Fibroblast of lung (primary cell): ENCODE data around the gene KIAA1217. TPM values are rescaled to one million over a fixed set of nuclear protein-coding genes. Genes with fewer than 3 reads are reported as not detected.
A peak's percentile ranks its signal among the peaks of the same experiment; 100 is the strongest.

ENCODE experiments used
- DNase-seq, 2 donors: peaks; one replicate each; pipeline versions ENCODE4 v3.0.0 to v3.0.0-alpha.2; 2010; ENCODE audit warnings: low read depth in 2 of 2
- H2AFZ ChIP-seq: 2 replicates; pipeline ENCODE4 v1.5.1; 2012; ENCODE audit warnings: low read length, control low read depth, inconsistent platforms
- H3K27ac ChIP-seq: 2 replicates; pipeline ENCODE4 v1.5.1; 2011; ENCODE audit warnings: low read length, control low read depth; ENCODE audit not compliant: insufficient read depth
- H3K27me3 ChIP-seq: 2 replicates; pipeline ENCODE4 v1.5.1; 2011; ENCODE audit warnings: mild to moderate bottlenecking, low read length; ENCODE audit not compliant: control insufficient read depth, insufficient read depth
- H3K36me3 ChIP-seq: 2 replicates; pipeline ENCODE4 v1.5.1; 2011; ENCODE audit warnings: low read length; ENCODE audit not compliant: control insufficient read depth, insufficient read depth
- H3K4me1 ChIP-seq: 2 replicates; pipeline ENCODE4 v1.5.1; 2011; ENCODE audit warnings: low read length; ENCODE audit not compliant: control insufficient read depth, insufficient read depth; ENCODE audit errors: extremely low read depth
- H3K4me2 ChIP-seq: 2 replicates; pipeline ENCODE4 v1.5.1; 2011; ENCODE audit warnings: low read length, control low read depth; ENCODE audit not compliant: insufficient read depth; ENCODE audit errors: extremely low read depth
- H3K4me3 ChIP-seq, 4 experiments: fragments of 200-600 bp in 1 of 4; sonication (generic) in 1 of 4; replicated peaks in 1 of 4; 2 replicates each; pipeline ENCODE4 v1.5.1; 2011 to 2016; ENCODE audit warnings: low read length in 4 of 4, low read depth in 3 of 4, mild to moderate bottlenecking in 3 of 4, control low read depth in 2 of 4, inconsistent platforms in 1 of 4, mixed read lengths in 1 of 4; ENCODE audit not compliant: insufficient read depth in 1 of 4; ENCODE audit errors: control extremely low read depth in 1 of 4
- H3K79me2 ChIP-seq: 2 replicates; pipeline ENCODE4 v1.5.1; 2012; ENCODE audit warnings: mild to moderate bottlenecking, low read length, inconsistent platforms; ENCODE audit not compliant: control insufficient read depth, insufficient read depth
- H3K9ac ChIP-seq: 2 replicates; pipeline ENCODE4 v1.5.1; 2011; ENCODE audit warnings: mild to moderate bottlenecking, low read length, control low read depth; ENCODE audit not compliant: insufficient read depth
- H3K9me3 ChIP-seq: 2 replicates; pipeline ENCODE4 v1.5.1; 2012; ENCODE audit warnings: low read depth, low read length; ENCODE audit not compliant: control insufficient read depth, insufficient read depth
- H4K20me1 ChIP-seq: 2 replicates; pipeline ENCODE4 v1.5.1; 2011; ENCODE audit warnings: low read length; ENCODE audit not compliant: control insufficient read depth, insufficient read depth; ENCODE audit errors: extremely low read depth
- EZH2 ChIP-seq: IDR thresholded peaks from 2 replicates; pipeline ENCODE4 v1.5.1; 2012; ENCODE audit warnings: low read length, control low read depth, mild to moderate bottlenecking; ENCODE audit errors: missing control alignments
- polyA plus RNA-seq, 2 donors: library from polyadenylated mRNA; depleted of rRNA in 1 of 2; stranded (reverse) in 1 of 2; unstranded in 1 of 2; fragments of >200 nt; gene quantifications; 2 replicates each; pipeline ENCODE4 v1.2.1, GENCODE V29; 2011 to 2012; ENCODE audit warnings: missing spikeins in 1 of 2
- total RNA-seq: library from RNA; depleted of rRNA; stranded (reverse); fragments of >200 nt; gene quantifications from 2 replicates; pipeline ENCODE4 v1.2.1, GENCODE V29; 2014
- TF ChIP-seq, protein P1 (sequence below), 2 donors: IDR thresholded peaks in 1 of 2; conservative IDR thresholded peaks in 1 of 2; 1 replicate in 1 of 2; 2 replicates in 1 of 2; pipeline ENCODE4 v1.5.1; 2011 to 2012; ENCODE audit warnings: low read length in 2 of 2, control low read depth in 1 of 2, inconsistent platforms in 1 of 2, low read depth in 1 of 2, mild to moderate bottlenecking in 1 of 2

The KIAA1217 gene
- total and polyA plus RNA-seq, 2 donors (not counting 1 experiment from before 2014, with no cell fraction given): 0.92 to 1.5 TPM

DNA sequence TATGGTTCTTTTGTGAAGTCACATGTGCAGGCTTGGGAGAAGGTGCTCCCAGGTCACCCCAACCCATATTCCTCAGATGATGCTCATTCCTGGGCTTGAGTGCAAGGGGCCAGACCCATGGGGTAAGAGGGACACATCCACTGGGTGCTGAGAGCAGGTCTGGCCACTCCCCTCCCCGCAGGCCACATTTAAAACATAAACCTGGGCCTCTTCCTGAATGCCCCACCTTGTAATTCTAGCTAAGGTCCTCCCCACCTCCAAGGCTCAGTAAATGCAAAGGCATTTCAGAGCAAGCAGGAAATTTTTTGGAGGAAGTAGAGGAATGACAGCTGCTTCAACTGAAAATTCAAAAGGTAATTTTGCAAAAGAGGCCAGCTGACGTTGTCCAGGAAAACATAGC lies 342.2 kb downstream of the KIAA1217 start:
- Histone ChIP-seq H3K9ac (no peak overlapping the region), H3K4me3 (no peak overlapping the region), H3K79me2 (no peaks in the 10 kb centered on the region), H3K4me2 (no peak overlapping the region), H3K27me3 (no peaks in the 10 kb centered on the region), H3K9me3 (no peaks in the 10 kb centered on the region), H3K4me1 (no peaks in the 10 kb centered on the region), H3K27ac (no peak overlapping the region), H2AFZ (no peak overlapping the region), H3K36me3 (no peaks in the 10 kb centered on the region), H4K20me1 (no peaks in the 10 kb centered on the region)
- DNase-seq: no peak
- no peak for TF ChIP-seq EZH2
- TF ChIP-seq, protein P1, sequence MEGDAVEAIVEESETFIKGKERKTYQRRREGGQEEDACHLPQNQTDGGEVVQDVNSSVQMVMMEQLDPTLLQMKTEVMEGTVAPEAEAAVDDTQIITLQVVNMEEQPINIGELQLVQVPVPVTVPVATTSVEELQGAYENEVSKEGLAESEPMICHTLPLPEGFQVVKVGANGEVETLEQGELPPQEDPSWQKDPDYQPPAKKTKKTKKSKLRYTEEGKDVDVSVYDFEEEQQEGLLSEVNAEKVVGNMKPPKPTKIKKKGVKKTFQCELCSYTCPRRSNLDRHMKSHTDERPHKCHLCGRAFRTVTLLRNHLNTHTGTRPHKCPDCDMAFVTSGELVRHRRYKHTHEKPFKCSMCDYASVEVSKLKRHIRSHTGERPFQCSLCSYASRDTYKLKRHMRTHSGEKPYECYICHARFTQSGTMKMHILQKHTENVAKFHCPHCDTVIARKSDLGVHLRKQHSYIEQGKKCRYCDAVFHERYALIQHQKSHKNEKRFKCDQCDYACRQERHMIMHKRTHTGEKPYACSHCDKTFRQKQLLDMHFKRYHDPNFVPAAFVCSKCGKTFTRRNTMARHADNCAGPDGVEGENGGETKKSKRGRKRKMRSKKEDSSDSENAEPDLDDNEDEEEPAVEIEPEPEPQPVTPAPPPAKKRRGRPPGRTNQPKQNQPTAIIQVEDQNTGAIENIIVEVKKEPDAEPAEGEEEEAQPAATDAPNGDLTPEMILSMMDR (conservative IDR thresholded peaks at IDR 0.05 in 1 of 2, IDR thresholded peaks at IDR 0.05 in 1 of 2; ENCODE audit: low read depth in 1 of 2, low read length in 2 of 2): no peak

DNA sequence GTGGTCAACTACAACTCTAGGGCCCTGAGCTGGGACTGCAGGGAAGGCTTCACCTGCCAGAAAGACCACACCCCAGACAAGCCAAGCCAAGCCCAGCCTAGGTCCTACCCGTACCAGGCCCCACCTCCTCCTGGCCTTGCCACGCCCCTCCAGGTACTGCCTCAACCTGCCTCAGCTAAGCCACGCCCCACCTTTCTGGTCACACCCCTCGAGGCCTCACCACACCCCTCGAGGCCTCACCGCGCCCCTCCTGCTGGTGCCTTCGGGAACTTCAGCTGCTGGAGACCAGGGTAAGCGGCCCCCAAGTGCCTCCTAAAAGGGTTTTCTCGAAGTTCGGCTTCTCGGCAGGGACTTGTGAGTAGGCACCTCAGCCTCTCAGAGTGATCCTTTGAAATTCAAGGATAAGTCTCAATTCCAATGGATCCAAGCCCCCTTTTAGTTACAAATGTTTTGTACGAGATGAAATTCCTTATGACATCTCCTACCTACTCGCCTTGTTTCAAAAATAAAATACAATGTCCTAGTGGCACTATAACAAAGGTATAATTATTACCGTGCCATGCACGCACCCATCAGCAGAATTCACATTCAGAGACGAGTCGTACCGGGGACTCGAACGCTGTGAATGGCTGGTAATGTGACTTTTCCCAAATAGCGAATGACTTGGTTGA lies 343.5 kb downstream of the KIAA1217 start:
- H3K27me3 ChIP-seq: no peaks in the 10 kb centered on the region
- H3K4me2 ChIP-seq: no peak overlapping the region
- no peak overlapping the region for H2AFZ ChIP-seq
- H3K79me2 ChIP-seq: no peaks in the 10 kb centered on the region
- no peak for DNase-seq
- H3K9ac ChIP-seq: no peak overlapping the region
- TF ChIP-seq EZH2: no peak
- TF ChIP-seq, protein P1 (conservative IDR thresholded peaks at IDR 0.05 in 1 of 2, IDR thresholded peaks at IDR 0.05 in 1 of 2; ENCODE audit: low read depth in 1 of 2, low read length in 2 of 2): peak; percentile 12 to 35
- no peaks in the 10 kb centered on the region for H4K20me1 ChIP-seq
- no peaks in the 10 kb centered on the region for H3K4me1 ChIP-seq
- H3K9me3 ChIP-seq: no peaks in the 10 kb centered on the region
- no peak overlapping the region for H3K4me3 ChIP-seq
- no peaks in the 10 kb centered on the region for H3K36me3 ChIP-seq
- no peak overlapping the region for H3K27ac ChIP-seq

DNA sequence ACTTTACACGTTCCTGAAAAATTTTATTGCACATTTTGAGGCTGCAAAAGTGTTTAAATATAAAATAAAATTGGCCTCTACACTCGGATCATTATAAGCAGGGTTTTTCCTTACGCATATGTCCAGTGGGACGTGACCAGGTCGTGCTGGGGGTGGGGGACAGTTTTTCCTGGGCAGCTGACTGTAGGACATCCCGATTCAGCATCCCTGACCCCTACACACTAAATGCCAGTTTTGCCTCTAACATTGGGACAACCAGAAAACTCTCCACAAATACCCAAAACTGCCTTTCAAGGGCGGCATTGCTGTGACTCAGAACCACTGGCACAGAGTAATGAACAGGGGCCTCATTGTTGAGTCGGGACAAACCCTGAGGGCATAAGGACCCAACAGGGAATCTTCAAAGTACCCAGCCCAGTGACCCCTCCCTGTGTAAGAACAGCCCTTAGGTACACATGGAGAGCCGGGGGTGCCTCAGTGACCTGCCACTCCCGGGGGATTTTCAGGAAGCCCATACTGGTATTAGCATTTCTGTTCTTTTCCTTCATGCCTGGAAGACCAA lies 344.2 kb downstream of the KIAA1217 start:
- H3K27me3 ChIP-seq: no peaks in the 10 kb centered on the region
- H3K4me1 ChIP-seq: no peaks in the 10 kb centered on the region
- no peaks in the 10 kb centered on the region for H3K36me3 ChIP-seq
- H3K27ac ChIP-seq: no peak overlapping the region
- TF ChIP-seq EZH2: no peak
- TF ChIP-seq, protein P1 (conservative IDR thresholded peaks at IDR 0.05 in 1 of 2, IDR thresholded peaks at IDR 0.05 in 1 of 2; ENCODE audit: low read depth in 1 of 2, low read length in 2 of 2): no peak
- H3K4me3 ChIP-seq: no peak overlapping the region
- H2AFZ ChIP-seq: no peak overlapping the region
- no peak overlapping the region for H3K4me2 ChIP-seq
- no peaks in the 10 kb centered on the region for H3K9me3 ChIP-seq
- H4K20me1 ChIP-seq: no peaks in the 10 kb centered on the region
- H3K79me2 ChIP-seq: no peaks in the 10 kb centered on the region
- no peak overlapping the region for H3K9ac ChIP-seq
- no peak for DNase-seq
